HCT116 (cell line): ENCODE data around the gene CGB5. TPM values are rescaled to one million over a fixed set of nuclear protein-coding genes. Genes with fewer than 3 reads are reported as not detected.

Experiments
- ATAC-seq: fragments of 200-7000 bp; cut with Tn5 transposase; 2 replicates; pipeline ENCODE4 v1.9.1; 2020; ENCODE audit warnings: mild to moderate bottlenecking, moderate library complexity
- BruUV-seq: library from RNA; stranded (reverse); fragments of 400-500 nt; replicated peaks from 2 replicates; lab custom pipeline; 2021; lab: Mats Ljungman, UMichigan
- CTCF ChIA-PET: fragments of 300-600 bp; sonication (Branson Sonifier 250); formaldehyde crosslinking; loops from one replicate; lab custom pipeline; 2021; ENCODE audit warnings: antibody characterized with exemption; lab: Charles Lee
- POLR2A ChIA-PET: fragments of 300-600, 350-600 bp; sonication (Branson Sonifier 250); formaldehyde crosslinking; loops from one replicate; lab custom pipeline; 2021; ENCODE audit warnings: antibody characterized with exemption; lab: Charles Lee
- RAD21 ChIA-PET, 2 experiments: fragments of 300-600 bp; sonication (Branson Sonifier 250); formaldehyde crosslinking; loops; one replicate each; lab custom pipeline; 2023; ENCODE audit warnings: low total read pairs in 2 of 2; ENCODE audit not compliant: uncharacterized antibody in 2 of 2, unreplicated experiment in 2 of 2, low non-redundant PET in 1 of 2; lab: Charles Lee
- DNase-seq: peaks from one replicate; pipeline ENCODE4 v3.0.0-alpha.2; 2010; ENCODE audit warnings: low read depth, low spot score
- H2AFZ ChIP-seq: fragments of 200-600 bp; shearing (Covaris generic), sonication (generic); 2 replicates; pipeline ENCODE4 v1.6.1; 2017; ENCODE audit warnings: low read depth, mixed run types, mixed read lengths, antibody characterized with exemption, low read length; ENCODE audit not compliant: poor library complexity, severe bottlenecking
- H3K27ac ChIP-seq: 2 replicates; pipeline ENCODE4 v1.5.1; 2012; ENCODE audit warnings: low read depth, low read length
- H3K27me3 ChIP-seq: fragments of 200-600 bp; sonication (generic); 2 replicates; pipeline ENCODE4 v1.6.1; 2016; ENCODE audit warnings: mixed run types, low read length, mixed read lengths; ENCODE audit not compliant: insufficient read depth
- H3K36me3 ChIP-seq, 2 experiments: fragments of 200-500 bp in 1 of 2; fragments of 200-600 bp in 1 of 2; sonication (Bioruptor generic) in 1 of 2; sonication (generic) in 1 of 2; 2 replicates each; pipeline versions ENCODE4 v1.5.1 to v1.6.1; 2014 to 2016; ENCODE audit warnings: low read length in 2 of 2, inconsistent platforms in 1 of 2, mixed read lengths in 1 of 2, mixed run types in 1 of 2; ENCODE audit not compliant: insufficient read depth in 2 of 2, control insufficient read depth in 1 of 2
- H3K4me1 ChIP-seq, 2 experiments: fragments of 200-600 bp in 1 of 2; sonication (generic) in 1 of 2; 2 replicates each; pipeline versions ENCODE4 v1.5.1 to v1.6.1; 2012 to 2017; ENCODE audit warnings: low read length in 2 of 2, inconsistent platforms in 1 of 2, mild to moderate bottlenecking in 1 of 2, mixed read lengths in 1 of 2, mixed run types in 1 of 2, moderate library complexity in 1 of 2; ENCODE audit not compliant: insufficient read depth in 2 of 2, control insufficient read depth in 1 of 2
- H3K4me2 ChIP-seq: fragments of 200-600 bp; sonication (generic); 2 replicates; pipeline ENCODE4 v1.6.1; 2017; ENCODE audit warnings: mixed run types, low read length, mixed read lengths
- H3K4me3 ChIP-seq, 2 experiments: fragments of 200-600 bp in 1 of 2; sonication (generic) in 1 of 2; replicated peaks in 1 of 2; 2 replicates each; pipeline ENCODE4 v1.5.1; 2011 to 2016; ENCODE audit warnings: low read length in 2 of 2, control low read depth in 1 of 2, low read depth in 1 of 2, mild to moderate bottlenecking in 1 of 2, mixed read lengths in 1 of 2, mixed run types in 1 of 2
- H3K79me2 ChIP-seq: fragments of 200-600 bp; sonication (generic); 2 replicates; pipeline ENCODE4 v1.6.1; 2017; ENCODE audit warnings: mild to moderate bottlenecking, mixed run types, low read length, moderate library complexity, mixed read lengths; ENCODE audit not compliant: insufficient read depth
- H3K9ac ChIP-seq: fragments of 200-600 bp; sonication (generic); 2 replicates; pipeline ENCODE4 v1.6.1; 2016; ENCODE audit warnings: low read length, mixed read lengths
- H3K9me2 ChIP-seq: fragments of 200-600 bp; sonication (generic), shearing (Covaris generic); 2 replicates; pipeline ENCODE4 v1.6.1; 2017; ENCODE audit warnings: mixed run types, mild to moderate bottlenecking, moderate library complexity; ENCODE audit not compliant: insufficient read depth
- H3K9me3 ChIP-seq, 2 experiments: fragments of 200-500 bp in 1 of 2; fragments of 200-600 bp in 1 of 2; sonication (Bioruptor generic) in 1 of 2; sonication (generic) in 1 of 2; 2 replicates each; pipeline ENCODE4 v1.6.1; 2014 to 2017; ENCODE audit warnings: low read length in 2 of 2, mixed read lengths in 2 of 2, inconsistent platforms in 1 of 2, low read depth in 1 of 2, mild to moderate bottlenecking in 1 of 2, mixed run types in 1 of 2, moderate library complexity in 1 of 2; ENCODE audit not compliant: control insufficient read depth in 1 of 2, insufficient read depth in 1 of 2
- H4K20me1 ChIP-seq: fragments of 200-600 bp; sonication (generic), shearing (Covaris generic); 2 replicates; pipeline ENCODE4 v1.6.1; 2017; ENCODE audit warnings: mixed run types, mild to moderate bottlenecking, moderate library complexity; ENCODE audit not compliant: insufficient read depth
- CBX3 ChIP-seq: IDR thresholded peaks from 2 replicates; pipeline ENCODE4 v1.6.1; 2012; ENCODE audit warnings: low read depth
- EGR1 ChIP-seq: IDR thresholded peaks from 2 replicates; pipeline ENCODE4 v1.6.1; 2012; ENCODE audit warnings: low read depth
- EZH2 ChIP-seq: fragments of 200-600 bp; sonication (generic); IDR thresholded peaks from 2 replicates; pipeline ENCODE4 v1.6.1; 2017; ENCODE audit warnings: antibody characterized with exemption, mixed run types
- EZH2phosphoT487 ChIP-seq: fragments of 200-600 bp; IDR thresholded peaks from 2 replicates; pipeline ENCODE4 v1.6.1; 2018; ENCODE audit warnings: antibody characterized with exemption, borderline replicate concordance
- RAD21 ChIP-seq: IDR thresholded peaks from 2 replicates; pipeline ENCODE4 v1.6.1; 2012; ENCODE audit warnings: low read depth, mild to moderate bottlenecking
- SP1 ChIP-seq: IDR thresholded peaks from 2 replicates; pipeline ENCODE4 v1.6.1; 2012; ENCODE audit warnings: low read depth
- TCF7L2 ChIP-seq: IDR thresholded peaks from 2 replicates; pipeline ENCODE4 v1.7.0; 2011; ENCODE audit warnings: borderline replicate concordance, inconsistent platforms; ENCODE audit not compliant: insufficient read depth, insufficient read length; ENCODE audit errors: extremely low read depth
- YY1 ChIP-seq: IDR thresholded peaks from 2 replicates; pipeline ENCODE4 v1.6.1; 2011; ENCODE audit warnings: low read length, low read depth, moderate library complexity, mild to moderate bottlenecking; ENCODE audit not compliant: insufficient replicate concordance; ENCODE audit errors: extremely low read depth
- ZBTB33 ChIP-seq: IDR thresholded peaks from 2 replicates; pipeline ENCODE4 v1.6.1; 2011; ENCODE audit warnings: mild to moderate bottlenecking, low read length, moderate library complexity; ENCODE audit not compliant: insufficient replicate concordance; ENCODE audit errors: extremely low read depth
- ZFX ChIP-seq: fragments of 450-650 bp; IDR thresholded peaks from 2 replicates; pipeline ENCODE4 v1.6.1; 2017
- intact Hi-C: fragments of 100-400 bp; cut with micrococcal nuclease; formaldehyde crosslinking; loops from 2 replicates; pipeline ENCODE4 v1.10.0; 2022
- total RNA-seq: library from RNA; stranded (reverse); gene quantifications from one replicate; pipeline ENCODE4 v1.2.1, GENCODE V29; 2021; ENCODE audit not compliant: unreplicated experiment
- TF ChIP-seq, protein P1 (sequence below): IDR thresholded peaks from 2 replicates; pipeline ENCODE4 v1.6.1; 2012
- TF ChIP-seq, protein P2 (sequence below): IDR thresholded peaks from 2 replicates; pipeline ENCODE4 v1.6.1; 2012; ENCODE audit warnings: low read depth
- TF ChIP-seq, protein P3 (sequence below), 3 experiments: fragments of 200-600 bp in 1 of 3; sonication (generic) in 1 of 3; IDR thresholded peaks in 2 of 3; conservative IDR thresholded peaks in 1 of 3; 2 replicates each; pipeline ENCODE4 v1.5.1; 2012 to 2017; ENCODE audit warnings: low read depth in 2 of 3, low read length in 2 of 3, antibody characterized with exemption in 1 of 3, borderline replicate concordance in 1 of 3, control low read depth in 1 of 3, mild to moderate bottlenecking in 1 of 3, mixed read lengths in 1 of 3, mixed run types in 1 of 3, moderate library complexity in 1 of 3; ENCODE audit not compliant: insufficient read depth in 1 of 3

The CGB5 gene
- total RNA-seq, 1 experiment from 2014 or later, result not detected

DNA sequence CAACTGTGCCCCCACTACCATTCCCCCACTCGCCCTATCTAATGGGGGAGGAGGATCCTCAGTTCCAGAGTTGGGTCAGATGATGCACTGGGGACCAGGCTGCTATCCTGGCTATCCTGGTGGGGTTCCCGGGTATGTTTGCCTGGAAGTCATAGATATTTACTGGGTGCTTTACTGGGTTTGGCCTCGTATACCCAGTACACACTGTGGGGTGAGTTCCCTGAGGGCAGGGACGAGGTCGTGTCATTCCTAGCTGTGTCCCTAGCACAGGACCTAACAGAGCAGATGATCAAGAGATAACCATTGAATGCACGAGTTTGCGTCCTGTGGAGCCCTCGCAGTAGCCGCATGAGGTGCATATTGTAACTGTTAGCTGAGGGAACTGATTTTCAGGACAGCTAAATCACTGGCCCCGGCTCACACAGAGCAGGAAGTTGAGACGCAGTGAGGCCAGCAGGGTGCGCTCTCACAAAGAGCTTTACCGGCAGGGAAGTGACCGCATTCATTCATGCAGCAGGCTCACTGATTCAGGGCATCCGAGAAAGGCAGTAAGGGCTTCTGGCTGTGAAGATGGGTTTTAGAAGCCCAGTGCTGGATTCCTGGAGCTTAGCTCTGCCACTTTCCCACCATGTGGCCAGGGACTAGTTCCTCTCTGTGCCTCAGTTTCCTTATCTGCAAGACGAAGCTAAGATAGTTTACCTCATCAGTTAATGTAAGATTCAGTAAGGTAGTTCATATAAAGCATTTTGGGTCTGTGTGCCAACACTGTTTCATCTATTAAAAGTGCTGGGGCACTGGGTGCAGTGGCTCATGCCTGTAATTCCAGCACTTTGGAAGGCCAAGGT, 43.9 kb upstream of the CGB5 start:
- Histone ChIP-seq H3K9ac (no peak overlapping the region), H3K4me1 (peaks cover 9 to 22% of the 10 kb centered on the region in 2 experiments), H3K9me3 (no peaks in the 10 kb centered on the region), H3K4me3 (no peak overlapping the region), H2AFZ (no peak overlapping the region), H3K36me3 (peaks cover 20 to 40% of the 10 kb centered on the region in 2 experiments; a peak in 3 of 4 replicates), H3K27me3 (no peaks in the 10 kb centered on the region), H3K9me2 (no peaks in the 10 kb centered on the region), H3K4me2 (no peak overlapping the region), H4K20me1 (peaks cover 14% of the 10 kb centered on the region; the same call in 1 of the 2 replicates), H3K79me2 (peaks cover 81% of the 10 kb centered on the region), H3K27ac (no peak overlapping the region)
- intact Hi-C loops, result loop anchor here (2.0 to 5.0 kb wide), 2 partner anchors 209 to 223 kb away; no protein-coding TSS in a partner anchor
- peak; percentile 75 for ATAC-seq
- ChIA-PET RAD21 (no interaction called here), POLR2A (no interaction called here), CTCF (interaction anchor here (0.6 to 2.3 kb wide), 15 partner anchors 10 to 208 kb away, joined by 3 to 19 read pairs (median 4); partner anchors contain the start of genes CGB7 and NTF4)
- TF ChIP-seq, protein P1, sequence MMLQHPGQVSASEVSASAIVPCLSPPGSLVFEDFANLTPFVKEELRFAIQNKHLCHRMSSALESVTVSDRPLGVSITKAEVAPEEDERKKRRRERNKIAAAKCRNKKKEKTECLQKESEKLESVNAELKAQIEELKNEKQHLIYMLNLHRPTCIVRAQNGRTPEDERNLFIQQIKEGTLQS, result no peak
- TF ChIP-seq RAD21 (peak; percentile 58), YY1 (no peak), SP1 (no peak), EZH2 (no peak), EZH2phosphoT487 (no peak), TCF7L2 (peak; percentile 75), ZFX (no peak), CBX3 (no peak), EGR1 (no peak), ZBTB33 (no peak)
- TF ChIP-seq, protein P2, sequence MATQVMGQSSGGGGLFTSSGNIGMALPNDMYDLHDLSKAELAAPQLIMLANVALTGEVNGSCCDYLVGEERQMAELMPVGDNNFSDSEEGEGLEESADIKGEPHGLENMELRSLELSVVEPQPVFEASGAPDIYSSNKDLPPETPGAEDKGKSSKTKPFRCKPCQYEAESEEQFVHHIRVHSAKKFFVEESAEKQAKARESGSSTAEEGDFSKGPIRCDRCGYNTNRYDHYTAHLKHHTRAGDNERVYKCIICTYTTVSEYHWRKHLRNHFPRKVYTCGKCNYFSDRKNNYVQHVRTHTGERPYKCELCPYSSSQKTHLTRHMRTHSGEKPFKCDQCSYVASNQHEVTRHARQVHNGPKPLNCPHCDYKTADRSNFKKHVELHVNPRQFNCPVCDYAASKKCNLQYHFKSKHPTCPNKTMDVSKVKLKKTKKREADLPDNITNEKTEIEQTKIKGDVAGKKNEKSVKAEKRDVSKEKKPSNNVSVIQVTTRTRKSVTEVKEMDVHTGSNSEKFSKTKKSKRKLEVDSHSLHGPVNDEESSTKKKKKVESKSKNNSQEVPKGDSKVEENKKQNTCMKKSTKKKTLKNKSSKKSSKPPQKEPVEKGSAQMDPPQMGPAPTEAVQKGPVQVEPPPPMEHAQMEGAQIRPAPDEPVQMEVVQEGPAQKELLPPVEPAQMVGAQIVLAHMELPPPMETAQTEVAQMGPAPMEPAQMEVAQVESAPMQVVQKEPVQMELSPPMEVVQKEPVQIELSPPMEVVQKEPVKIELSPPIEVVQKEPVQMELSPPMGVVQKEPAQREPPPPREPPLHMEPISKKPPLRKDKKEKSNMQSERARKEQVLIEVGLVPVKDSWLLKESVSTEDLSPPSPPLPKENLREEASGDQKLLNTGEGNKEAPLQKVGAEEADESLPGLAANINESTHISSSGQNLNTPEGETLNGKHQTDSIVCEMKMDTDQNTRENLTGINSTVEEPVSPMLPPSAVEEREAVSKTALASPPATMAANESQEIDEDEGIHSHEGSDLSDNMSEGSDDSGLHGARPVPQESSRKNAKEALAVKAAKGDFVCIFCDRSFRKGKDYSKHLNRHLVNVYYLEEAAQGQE, result no peak
- TF ChIP-seq, protein P3, sequence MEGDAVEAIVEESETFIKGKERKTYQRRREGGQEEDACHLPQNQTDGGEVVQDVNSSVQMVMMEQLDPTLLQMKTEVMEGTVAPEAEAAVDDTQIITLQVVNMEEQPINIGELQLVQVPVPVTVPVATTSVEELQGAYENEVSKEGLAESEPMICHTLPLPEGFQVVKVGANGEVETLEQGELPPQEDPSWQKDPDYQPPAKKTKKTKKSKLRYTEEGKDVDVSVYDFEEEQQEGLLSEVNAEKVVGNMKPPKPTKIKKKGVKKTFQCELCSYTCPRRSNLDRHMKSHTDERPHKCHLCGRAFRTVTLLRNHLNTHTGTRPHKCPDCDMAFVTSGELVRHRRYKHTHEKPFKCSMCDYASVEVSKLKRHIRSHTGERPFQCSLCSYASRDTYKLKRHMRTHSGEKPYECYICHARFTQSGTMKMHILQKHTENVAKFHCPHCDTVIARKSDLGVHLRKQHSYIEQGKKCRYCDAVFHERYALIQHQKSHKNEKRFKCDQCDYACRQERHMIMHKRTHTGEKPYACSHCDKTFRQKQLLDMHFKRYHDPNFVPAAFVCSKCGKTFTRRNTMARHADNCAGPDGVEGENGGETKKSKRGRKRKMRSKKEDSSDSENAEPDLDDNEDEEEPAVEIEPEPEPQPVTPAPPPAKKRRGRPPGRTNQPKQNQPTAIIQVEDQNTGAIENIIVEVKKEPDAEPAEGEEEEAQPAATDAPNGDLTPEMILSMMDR (IDR thresholded peaks at IDR 0.05 in 2 of 3, conservative IDR thresholded peaks at IDR 0.05 in 1 of 3; ENCODE audit: borderline replicate concordance in 1 of 3, insufficient read depth in 1 of 3, low read depth in 2 of 3, low read length in 2 of 3), result peak; percentile 48 to 79 (median 78); a peak in 5 of 6 replicates
- BruUV-seq, result no TSS peak
- DNase-seq, result no peak
